ENCODE data around the gene SCGB3A1.

SCGB3A1 gene

DNA sequence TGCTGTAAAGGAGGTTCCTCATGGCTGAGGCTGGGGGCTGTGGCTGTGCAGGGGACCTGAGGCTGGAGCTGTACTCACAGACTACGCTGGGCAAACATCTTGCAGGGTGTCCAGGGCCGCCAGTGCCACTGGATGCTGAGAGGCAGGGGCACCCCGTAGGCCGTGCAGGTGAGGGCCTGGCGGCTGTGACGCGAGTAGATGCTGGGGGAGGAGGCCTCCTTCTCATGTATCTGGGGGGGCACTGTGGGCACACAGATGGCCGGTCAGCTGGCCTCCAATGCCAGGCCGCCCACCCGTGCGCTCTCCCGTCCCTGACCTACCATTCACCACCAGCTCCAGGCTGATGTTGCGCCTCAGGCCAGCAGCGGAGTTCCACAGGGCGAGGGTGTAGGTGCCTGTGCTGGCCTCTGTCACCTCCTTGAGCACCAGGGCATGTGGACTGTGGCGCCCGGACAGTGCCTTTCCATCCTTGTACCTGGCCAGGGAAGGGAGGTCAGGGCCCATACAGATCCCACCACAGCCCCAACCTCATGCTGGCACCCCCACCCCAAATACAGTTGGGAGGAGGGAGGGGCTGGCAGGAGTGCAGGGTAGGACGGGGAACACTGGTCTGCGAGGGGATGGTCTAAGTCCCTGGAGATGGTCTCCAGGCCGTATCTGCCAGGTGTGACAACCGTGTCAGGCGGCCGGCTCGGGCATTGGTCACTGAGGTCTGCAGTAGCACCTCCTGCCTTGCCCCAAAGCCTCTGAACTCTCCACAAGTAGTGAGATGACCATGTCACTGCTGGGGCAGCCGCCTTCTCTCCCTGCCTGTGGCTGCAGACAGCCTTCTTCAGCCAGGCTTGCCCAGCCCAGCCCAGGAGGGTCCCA, 34.7 kb upstream of the SCGB3A1 start:
- DNase-seq (ENCODE audit: low read depth, low spot score), result no peak

DNA sequence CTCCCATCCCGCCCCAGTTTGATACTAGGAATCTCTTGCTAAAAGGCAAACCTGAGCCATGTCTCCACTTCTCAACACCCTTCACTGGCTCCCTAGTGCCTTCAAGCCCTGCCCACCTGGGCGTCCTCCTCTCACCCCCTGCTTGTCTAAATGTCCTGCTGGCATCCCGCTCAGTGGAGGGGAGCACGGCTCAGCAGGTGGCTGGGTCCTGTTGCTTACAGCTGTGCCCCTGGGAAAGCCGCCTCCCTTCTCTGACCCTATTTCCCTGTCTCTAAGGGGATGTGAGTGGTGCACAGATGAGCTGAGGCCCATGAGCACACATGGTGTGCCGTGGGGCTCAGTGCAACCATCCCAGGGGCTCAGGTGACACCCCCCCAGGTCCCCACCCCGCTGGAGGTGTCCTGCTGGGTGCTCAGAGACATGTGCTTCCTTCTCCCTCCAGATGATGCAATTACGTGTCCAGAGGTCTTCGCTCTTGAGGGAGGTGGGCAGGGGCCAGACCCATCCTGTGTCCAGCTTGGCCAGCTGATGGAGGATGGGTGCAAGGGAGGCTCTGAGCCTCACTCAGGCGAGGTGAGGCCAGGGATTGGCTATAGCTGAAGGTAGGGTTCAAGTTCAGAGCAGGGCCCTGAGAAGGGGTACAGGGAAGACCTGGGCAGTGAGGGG, 34.0 kb upstream of the SCGB3A1 start:
- no peak for DNase-seq (ENCODE audit: low read depth, low spot score)

DNA sequence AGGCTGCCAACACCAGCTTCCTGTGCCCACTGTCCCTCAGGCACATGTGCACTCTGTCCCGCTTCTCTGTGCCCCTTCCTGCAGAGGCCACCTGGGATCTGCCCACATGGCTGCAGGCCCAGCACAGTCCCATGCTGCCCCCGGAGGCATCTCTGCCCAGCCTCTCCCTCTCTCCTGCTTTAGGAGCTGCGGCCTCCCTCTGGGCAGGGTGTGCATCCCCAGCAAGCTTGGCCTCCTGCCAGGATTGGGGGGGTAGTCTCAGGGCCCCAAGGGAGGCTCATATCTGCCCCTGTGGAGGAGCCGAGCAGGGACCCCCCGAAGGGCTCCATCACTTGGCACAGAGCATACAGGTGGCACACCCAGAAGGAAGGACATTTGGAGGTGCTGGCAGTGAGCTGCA, 33.3 kb upstream of the SCGB3A1 start:
- no peak for DNase-seq (ENCODE audit: low read depth, low spot score)

DNA sequence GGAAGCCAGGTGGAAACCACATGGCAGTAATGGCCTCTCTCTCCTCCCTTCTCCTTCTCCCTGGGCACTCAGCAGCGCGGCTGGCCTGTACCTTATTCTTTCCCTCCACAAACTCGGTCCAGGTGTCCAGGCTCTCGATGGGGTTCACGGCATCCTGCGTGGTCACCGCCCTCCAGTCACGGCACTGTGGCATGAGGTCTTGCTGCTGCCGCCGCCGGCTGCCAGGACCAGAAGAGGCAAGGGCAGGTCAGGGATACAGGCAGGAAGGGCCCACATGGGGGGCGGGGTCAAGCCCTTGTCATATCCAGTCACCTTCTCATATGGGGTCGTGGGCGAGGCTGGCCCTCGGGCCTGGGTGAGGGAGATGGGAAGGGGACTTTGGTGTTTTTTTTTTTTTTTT, 32.5 kb upstream of the SCGB3A1 start:
- no peak for DNase-seq (ENCODE audit: low read depth, low spot score)

DNA sequence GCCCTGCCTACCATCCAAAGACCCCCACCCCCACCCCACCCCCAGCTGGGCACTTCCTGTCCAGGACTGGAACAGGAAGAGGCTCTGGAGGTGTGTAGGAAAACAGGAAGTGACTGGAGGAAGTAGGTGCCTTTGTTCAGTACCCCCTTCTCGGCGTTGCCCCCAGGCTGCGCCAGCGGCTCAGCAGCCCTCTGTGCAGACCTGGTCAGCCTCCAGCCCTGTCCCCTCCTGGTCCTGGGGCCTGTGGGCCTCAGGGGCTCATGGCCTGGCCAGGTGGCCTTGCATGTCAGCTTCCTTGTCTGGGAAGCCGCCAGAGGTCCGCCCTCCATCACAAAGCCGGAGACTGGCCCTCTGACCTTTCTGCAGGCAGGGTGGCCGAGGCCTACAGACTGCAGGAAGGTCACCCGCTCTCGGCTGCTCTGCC, 32.1 kb upstream of the SCGB3A1 start:
- DNase-seq (ENCODE audit: low read depth, low spot score), result no peak

DNA sequence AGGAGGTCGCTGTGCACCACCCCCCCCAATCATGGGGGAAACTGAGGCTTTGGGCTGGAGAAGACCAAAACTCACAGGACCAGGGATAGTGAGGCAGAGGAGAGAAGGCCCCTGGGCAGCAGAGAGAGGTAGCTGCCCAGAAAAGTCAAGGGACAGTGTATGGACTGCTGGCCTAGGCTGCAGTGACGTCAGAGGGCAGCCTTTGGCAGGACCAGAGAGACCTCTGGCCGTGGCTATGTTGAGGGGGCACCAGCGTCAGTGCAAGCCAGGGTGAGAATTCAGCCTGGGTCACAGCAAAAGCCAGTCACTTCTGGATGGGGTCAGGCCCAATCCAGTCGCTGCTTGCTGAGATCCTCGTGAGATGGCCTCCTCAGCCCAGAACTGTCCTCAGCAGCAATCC, 31.6 kb upstream of the SCGB3A1 start:
- DNase-seq (ENCODE audit: low read depth, low spot score), result no peak

DNA sequence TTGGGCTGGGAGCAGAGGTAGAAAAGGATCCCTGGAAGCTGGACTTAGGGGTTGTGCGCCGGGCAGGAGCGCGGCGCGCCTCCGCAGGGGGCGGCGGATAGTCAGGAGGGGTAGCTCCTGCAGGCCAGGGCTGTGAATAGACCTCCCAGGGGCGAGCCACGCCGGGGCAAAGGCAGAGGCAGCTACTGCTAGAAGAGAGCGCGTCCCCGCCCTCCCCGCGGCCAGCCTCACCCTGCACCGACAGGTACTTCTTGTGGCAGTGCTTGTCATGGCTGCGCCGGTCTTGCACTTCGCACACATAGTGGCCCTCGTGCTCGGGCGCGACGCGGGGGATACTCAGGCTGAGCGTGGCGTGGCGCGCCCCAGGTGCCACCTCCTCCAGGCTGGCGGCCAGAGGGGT, 30.0 kb upstream of the SCGB3A1 start:
- DNase-seq (ENCODE audit: low read depth, low spot score), result no peak

DNA sequence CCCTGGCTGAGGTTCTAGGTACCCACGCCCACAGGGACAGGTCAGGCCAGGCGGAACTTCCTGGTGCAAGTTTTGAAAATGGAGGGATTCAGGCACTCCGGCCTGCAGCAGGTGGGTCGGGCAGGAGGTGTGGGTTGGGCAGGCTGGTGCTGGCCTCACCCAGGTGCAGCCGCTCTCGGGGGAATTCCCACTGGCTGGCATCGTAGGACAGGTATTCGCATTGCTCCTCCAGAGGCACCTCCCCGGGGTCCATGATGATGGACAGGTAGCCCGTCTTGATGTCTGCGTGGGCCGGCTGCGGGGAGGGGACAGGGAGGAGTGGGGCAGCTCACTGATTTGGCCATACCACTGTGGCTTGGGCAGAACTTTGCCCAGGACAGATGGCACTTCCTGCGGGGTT, 28.7 kb upstream of the SCGB3A1 start:
- DNase-seq (ENCODE audit: low read depth, low spot score), result no peak

DNA sequence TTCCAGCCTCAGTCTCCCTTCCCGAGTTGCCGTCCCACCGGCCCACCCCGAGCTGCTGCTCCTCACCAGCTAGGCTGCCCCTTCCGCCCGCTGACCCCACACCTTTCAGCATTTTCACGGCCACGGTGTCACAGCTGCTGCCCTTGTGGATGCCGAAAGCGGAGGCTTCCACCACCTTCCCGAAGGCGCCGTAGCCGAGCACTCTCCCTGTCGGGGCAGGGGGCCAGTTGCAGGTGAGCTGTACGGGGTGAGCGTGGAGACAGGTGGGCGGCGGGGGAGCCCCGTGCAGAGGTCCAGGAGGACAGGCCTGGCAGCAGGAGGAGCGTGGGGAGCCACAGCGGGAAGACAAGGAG, 28.2 kb upstream of the SCGB3A1 start:
- no peak for DNase-seq (ENCODE audit: low read depth, low spot score)

DNA sequence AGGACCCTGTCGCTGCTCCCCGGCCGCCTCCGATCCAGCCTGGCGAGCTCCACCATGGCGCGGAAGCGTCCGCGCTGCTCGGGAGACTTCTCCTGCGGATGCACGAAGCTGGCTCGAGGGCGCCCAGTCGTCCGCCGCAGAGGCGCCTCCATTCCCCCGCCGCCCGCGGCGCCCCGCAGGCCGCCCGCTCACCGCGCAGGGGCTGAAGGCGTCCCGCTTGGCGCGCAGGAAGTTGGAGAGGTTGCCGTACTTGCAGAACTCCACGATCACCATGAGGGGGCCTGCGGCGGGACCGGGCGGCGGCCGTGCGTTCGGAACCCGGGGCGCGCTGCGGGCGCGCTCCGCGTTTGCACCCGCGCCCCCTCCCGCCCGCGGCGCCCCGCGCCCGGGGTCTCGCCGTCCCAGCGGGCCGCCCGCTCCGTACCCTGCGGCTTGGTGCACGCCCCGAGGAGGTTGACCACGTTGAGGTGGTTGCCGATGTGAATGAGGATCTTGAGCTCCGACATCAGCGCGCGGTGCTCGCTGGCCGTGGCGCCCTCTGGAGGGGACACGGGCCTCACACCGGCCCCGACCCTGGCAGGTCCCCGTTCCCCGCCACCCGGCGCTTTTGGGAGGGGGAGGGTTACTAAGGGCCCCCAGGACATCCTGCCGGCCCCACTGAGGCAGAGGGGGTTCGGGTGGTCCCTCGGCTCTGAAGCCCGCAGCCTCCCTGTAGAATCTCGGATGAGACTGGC, 27.7 kb upstream of the SCGB3A1 start:
- peak; percentile 3 for DNase-seq (ENCODE audit: low read depth, low spot score)

DNA sequence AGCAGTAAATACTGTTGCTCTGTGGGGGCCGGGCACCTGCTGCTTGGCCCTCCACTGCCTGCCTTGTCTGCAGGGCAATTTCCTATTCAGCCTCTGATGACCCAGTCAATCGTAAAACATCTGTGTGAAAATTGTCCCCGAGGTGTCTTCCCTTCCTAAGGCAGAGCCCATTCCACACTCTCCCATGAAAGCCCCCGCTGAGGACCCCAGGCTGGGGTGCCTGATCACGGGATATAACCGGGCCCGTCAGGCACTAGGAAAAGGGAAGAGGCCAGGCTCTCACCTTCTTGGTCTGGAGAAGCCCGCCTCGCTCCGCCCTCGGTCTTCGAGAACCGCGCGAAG, 27.2 kb upstream of the SCGB3A1 start:
- DNase-seq (ENCODE audit: low read depth, low spot score), result no peak

DNA sequence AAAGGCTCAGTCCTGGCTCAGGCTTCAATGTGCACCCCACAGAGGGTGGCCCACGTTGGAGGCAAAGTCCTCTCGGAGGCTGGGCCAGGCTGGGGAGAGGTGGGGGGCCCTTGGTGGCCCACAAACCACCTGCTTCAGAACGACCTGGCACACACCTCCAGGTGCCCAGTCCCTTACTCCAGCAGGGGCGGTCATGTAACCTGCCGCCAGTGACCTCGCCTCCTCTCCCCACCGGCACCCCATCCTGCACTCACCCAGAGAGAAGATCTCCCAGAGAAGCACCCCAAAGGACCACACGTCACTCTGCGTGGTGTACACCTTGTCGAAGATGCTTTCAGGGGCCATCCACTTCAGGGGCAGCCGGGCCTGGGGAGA, 22.5 kb upstream of the SCGB3A1 start:
- DNase-seq (ENCODE audit: low read depth, low spot score), result no peak

DNA sequence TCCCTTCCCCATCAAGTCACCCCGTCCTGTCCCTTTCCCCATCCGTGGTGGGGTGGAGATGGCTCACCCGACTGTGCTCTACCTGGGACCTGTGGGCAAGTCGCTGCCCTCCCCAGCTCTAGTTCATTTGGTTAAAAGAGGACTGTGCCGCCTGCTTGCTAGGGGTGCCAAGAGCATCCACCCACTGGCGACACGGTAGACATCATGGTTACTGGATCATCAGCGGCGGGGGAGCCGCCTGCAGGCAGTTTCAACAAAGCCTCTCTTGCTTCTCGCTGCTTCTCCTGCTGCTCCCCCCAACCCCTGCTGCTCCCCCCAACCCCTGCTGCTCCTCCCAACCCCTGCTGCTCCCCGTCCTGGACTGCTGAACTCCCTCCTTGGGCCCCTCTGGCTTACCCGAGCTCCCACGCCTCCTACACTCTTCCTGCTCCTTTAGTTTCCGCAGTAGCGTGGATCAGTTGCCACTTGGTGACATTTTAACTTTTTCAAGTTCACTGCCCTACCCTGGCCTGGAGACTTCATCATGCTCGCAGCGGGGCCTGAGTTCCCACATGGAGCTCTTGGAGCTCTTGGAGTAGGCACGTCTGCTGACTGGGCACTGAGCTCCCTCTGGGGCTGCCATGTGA, 22.0 kb upstream of the SCGB3A1 start:
- DNase-seq (ENCODE audit: low read depth, low spot score), result no peak

DNA sequence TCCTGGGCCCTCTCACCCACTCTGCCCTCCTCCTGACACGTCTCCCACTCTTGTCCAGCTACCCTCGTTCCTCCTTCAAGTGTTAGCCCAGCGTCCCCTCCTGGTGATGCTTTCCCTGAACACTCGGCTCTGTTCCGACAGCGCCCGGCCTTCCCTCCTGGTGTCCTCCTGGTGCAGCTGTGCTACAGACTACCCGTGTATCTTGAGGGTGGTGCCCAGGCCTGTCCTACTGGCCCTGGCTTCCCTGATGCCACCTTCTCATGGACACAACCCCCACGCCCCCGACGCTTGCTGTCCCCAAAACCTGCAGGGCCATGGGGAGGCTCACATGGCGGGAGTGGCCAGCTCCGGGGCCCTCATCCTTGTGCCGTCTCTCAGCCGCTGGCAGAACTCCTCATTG, 21.4 kb upstream of the SCGB3A1 start:
- no peak for DNase-seq (ENCODE audit: low read depth, low spot score)

DNA sequence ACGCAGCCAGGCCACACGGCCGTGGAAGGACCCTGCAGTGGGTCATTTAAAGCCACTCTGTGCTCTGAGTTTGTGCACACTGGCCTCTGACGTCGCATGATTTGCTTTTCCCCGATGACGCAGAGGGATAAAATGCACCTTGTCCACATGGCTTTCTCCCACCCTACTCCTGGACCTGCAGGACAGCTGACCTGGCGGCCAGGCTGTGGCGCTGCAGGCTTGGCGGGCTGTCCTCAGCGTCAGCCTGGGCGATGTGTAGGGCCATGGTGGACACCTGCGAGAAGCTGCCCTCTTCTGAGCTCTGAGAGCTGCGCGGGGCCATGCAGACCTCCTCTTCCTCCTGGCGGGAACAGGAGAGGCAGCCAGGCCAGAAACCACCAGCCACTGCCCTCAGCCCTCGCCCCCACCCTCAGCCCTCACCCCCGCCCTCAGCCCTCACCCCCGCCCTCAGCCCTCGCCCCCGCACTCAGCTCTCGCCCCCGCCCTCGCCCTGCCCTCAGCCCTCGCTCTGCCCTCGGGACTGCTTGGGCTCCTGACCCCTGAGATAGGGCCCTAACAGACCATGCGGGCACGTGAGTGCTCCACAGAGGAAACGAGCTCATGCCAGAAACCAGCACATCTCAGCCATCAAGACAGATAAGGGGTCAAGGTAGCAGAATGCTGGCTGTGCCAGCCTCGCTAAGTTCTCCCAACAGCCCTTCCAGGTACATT, 20.0 kb upstream of the SCGB3A1 start:
- DNase-seq (ENCODE audit: low read depth, low spot score), result no peak

DNA sequence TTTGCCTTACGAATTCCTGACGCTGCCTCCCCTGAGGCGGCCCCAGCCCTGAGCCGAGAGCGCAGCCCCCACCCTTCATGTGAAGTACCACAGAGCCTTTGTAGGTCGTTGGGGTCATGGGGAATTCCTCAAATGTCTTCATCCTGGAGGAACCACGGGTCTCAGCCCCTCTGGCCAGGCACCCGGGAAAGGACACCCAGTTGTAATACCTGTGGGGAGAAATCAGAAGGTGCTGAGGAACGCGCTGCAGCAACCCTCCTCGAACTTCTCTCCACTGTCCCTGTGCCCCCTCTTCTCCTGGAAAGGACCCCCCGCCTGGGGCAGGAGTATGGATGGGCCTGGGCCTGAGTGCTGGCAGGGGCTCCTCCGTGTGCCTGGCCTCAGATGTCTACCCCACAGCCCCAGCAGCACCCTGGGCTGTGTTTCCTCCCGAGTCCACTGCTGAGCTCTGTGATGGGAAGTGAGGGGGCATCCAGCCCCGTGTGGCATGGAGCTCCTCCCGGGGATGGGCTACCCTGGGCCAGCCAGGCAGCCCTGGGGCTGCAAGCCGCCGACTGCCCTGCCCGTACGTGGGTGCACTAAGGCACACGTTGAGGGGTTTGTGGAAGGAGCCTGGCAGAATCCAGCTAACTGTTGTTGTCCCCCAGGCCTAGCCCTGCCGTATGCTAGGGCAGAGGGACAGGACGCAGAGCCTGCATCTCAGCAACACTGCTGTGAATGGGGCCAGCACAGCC, 18.7 kb upstream of the SCGB3A1 start:
- no peak for DNase-seq (ENCODE audit: low read depth, low spot score)

DNA sequence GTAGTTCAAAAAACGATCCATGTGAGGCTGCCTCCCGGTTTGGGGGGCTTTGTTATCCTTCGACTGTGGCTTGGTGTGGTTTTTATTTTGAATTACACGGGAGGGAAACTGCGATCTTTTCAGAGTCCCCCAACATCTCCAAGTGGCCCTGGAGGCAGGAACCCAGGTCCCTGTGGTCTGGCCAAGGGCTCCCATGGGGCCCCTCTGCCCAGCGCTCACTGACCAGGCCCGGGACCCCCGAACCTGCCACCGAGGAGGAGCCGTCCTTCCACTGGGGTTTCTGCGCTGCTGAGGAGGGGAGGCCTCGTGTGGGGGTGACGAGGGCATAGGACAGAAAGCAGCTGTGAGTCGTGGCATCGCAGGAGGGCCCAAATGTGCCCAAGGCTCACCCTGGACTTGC, 18.1 kb upstream of the SCGB3A1 start:
- DNase-seq (ENCODE audit: low read depth, low spot score), result no peak

DNA sequence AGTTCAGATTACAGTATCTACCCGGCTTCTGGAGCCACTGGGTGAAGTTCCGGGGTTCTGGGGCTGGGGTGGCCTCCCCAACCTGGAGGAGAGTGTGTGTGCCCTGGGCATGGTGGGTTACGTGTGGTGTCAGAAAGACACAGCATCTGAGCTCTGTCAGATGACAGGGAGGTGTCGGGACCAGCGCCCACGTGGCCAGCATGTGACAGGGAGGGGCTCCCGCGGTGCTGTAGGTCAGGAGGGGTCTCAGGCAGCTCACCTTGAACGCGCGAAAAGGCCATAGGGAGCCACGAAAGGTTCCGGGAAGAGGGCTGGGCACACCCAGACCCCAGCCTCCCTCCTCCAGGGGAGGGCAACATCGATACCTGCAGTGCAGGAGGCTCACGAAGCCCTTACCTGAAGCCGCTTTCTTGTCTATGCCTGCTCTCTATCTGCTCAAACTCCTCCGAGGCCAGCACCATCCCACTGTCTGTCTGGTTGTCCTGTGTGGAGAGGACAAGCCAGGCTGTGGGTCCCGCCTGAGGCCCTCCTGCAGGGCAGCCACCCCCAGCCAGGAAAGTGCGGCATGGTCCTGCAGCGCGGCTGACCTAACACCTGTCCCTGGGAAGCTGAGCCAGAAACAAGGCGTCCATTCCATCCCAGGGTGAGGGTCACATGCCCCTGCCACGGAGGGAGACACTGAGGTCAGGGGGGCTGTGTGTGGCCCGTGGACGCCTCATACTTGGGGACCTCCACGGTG, 17.4 kb upstream of the SCGB3A1 start:
- no peak for DNase-seq (ENCODE audit: low read depth, low spot score)

DNA sequence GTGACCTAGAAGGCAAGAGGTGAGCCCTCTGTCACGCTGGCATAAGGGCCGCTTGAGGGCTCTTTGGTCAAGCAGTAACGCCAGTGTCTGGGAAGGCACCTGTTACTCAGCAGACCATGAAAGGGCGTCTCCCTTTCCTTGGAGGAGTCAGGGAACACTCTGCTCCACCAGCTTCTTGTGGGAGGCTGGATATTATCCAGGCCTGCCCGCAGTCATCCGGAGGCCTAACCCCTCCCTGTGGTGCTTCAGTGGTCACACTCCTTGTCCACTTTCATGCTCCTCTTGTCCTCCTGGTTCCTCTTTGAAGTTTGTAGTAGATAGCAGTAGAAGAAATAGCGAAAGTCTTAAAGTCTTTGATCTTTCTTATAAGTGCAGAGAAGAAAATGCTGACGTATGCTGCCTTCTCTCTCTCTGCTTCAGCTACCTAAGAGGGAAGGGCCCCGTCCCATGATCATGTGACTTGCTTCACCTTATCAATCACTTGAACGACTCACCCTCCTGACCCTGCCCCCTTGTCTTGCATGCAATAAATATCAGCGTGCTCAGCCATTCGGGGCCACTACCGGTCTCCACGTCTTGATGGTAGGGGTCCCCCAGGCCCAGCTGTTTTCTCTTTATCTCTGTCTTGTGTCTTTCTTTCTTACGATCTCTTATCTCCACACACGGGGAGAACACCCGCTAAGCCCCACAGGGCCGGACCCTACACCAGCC, 16.7 kb upstream of the SCGB3A1 start:
- no peak for DNase-seq (ENCODE audit: low read depth, low spot score)

Data from smooth muscle cell of the brain vasculature (primary cell).